NCI-H1092 treated with DMSO at 0.1 percent for 48 hours (cell line): Measurements from ENCODE around the gene GTPBP1.
A peak's percentile ranks its signal among the peaks of the same experiment; 100 is the strongest.

Source experiments
- DNase-seq: peaks from one replicate; lab custom pipeline; 2025; lab: John Stamatoyannopoulos, UW

GTPBP1 gene

DNA sequence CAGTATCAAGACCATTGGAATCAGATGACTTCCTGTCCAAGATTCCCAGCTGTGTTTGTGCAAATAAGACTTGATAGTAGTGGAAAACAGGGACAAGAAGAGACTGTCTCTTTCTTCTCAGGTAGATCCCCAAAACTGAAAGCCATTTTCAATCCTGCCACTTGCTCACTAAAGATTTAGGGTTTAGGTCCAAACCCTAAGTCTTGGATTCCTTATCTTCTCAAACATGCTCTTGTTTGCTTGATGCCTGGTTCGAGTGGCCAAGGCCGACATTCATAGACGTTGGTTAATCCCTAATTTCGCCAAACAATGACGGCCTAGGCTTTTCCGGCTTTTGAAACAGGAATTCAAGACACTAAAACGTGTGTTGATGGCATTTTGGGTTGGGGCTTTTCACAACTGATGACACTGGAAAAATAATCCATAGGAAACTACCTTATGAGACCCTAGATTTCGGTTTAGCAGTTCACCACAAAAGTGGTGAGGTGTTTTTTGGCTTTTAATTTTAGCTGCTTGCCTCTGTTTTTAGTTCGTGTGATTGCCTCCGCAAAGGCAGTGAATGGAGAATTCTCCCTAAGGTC, 1.0 kb upstream of the GTPBP1 start:
- no peak for DNase-seq

DNA sequence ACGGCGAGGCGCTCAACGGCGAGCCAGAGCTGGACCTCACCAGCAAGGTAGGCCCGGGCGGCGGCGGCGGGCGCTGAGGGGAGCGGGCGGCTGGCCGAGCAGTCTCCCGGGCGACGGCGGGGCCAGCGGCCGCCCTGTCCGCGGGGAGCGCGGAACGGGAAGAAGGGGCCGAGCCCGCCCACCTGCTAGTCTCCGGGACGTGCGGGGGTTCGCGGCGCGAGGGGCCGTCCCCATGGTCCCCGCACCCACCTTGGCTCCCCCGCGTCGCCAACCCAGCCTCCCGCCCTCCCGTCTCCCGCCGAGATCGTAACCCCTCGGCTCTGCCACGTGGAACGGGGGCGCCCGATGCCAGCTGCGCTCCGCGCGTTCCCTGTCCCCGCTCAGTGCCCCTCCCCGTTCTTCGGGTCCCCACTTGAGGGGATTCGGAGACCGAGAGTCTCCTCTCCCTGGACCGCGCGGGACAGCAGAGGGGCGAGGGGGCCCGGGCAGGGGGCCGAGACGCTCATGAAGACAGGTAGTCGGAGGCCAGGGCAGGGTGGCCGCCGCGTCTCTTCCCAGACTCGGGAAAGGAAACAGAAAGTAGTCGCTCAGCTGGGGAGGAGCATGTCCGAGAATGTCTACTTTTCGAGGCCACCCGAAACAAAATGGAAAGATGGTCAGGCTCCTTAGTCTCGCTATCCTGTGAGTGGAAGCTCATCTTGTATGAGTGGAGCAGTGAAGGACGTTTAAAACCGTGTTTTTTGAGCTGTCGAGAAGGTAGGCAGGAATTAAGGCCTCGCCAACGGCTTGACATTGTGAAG, 557 bp downstream of the GTPBP1 start:
- peak; percentile 35 for DNase-seq

DNA sequence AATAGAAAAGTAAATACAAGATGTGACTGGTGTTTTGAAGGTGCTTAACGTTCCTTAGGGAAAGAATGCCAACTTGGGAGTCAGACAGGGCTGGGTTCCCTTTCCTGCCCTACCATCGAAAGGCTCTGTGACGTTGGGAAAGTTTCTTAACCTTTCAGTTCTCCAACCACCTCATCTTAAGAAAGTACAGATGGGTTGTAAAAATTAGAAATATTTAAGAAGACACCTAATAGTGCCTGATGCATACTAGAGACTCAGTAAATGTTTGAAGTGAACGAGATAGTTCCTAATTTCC, 1.1 kb downstream of the GTPBP1 start:
- no peak for DNase-seq

DNA sequence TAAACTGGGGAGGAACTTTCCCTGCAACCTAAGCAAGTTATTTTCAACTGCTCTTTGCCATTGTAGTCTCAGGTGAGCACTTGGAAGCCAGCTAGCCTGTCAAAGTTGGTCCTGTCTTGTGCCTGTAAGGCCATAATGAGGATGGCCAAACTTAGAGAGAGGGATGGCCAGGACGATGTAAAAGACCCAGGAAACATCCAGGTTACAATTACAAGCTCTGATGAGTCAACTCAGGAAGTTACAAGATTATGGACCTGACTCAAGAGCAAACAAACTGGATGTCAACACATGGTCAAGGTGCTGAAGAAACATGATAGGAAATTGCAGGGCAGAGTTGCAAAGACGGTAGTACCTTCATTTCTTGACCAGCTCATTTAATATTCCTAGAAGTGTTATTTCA, 1.6 kb downstream of the GTPBP1 start:
- no peak for DNase-seq

DNA sequence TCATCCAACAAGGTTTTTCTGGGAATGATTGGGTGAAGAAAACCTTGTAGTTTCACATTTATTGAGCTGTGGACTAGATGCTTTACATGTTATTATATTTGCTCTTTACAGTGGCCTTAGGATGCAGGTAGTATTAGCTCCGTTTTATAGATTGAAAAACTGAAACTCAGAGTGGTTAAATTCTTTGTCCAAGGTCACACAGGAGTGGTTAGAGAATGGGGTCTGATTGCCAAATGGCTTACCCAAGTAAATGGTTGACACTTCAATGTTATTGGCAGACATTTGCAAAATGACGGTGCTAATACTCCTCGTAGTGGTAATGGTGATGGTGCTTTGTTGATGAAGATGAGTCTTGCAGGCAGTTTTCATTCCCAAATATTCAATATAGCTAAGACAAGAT, 2.2 kb downstream of the GTPBP1 start:
- no peak for DNase-seq

DNA sequence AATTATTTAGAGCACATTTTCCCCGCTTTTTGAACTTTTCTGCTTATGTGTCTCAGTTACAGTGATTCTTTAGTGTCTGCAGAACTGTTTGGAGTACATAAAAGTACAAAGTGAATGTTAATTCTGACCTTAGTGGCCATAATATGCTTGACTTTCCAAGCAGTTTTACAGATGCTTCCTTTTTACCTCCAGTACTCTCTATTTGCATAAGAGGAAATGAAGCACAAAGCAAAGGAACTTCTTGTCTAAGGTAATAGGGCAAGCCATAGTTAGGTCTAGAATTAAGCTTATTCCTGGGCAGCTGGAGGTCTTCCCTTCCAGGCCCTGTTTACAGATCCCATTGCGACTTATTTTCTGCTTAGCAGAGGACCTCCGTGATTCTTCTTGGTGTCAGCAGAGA, 3.6 kb downstream of the GTPBP1 start:
- DNase-seq, result no peak

DNA sequence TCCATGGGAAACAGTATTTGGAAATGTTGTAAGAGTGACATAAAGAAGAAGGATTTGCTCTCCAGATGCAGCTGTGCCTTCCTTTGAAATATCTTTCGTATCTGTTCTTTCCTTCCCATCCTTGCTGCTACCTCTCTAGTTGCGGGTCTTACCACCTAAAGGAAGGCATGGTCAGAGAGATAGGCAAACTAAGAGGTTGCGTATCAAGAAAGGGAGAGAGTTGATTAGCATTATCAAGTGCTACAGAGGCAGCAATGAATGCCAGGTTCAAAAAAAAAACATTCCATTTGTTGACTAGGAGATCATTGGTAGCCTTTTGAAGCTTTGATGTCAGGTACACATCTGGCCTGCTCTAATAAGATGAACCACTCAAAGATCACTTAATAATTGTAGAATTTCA, 4.6 kb downstream of the GTPBP1 start:
- no peak for DNase-seq

DNA sequence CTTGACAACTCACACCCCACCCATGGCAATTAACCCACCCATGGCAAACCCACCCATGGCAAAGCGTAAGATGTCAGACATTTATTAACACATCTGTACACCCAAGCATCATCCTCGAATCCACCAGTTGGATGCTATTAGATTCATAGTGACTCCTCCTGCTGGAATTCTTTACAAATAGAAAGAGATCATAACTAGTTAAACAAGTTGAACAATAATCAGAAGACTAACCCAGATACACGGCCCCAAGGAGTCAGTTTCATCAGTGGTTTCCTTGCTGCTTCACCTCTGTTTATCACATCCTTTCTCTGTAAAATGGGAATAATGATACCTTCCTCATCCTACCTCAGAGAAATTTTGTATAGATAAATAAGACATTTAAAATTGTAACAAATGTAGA, 5.1 kb downstream of the GTPBP1 start:
- DNase-seq, result no peak

DNA sequence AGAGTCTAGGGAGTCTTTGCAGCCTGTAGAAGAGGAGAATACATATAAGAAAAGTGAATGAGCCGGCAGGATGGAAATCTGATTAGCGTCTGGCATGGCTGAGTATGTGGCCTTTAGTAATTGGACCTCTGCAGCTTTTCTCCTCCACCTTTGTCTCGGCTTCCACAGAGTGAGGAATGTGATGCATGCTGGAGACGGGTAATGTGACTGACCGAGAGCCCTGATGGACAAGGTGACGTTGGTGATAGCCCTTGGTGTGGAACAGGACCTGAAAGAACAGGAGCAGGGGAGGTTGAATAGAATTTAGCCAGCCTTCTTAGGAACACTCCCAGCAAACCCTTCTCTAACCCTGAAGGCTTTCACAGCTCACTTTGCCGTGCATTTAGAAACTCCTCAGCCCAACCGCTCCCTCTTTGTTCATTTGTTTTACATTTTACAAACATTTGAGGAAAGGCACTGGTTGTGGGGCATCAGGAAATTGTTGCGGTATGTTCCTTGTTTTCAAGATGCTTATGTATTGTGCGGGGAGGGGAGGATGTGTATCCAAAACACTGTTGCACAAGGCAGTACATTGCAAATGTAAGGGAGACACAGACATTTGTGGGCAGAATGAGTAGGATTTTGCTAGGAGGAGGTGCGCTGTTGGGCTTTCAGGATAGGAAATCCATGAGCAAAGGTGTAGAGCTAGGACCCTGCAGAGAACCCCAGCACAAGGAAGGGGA, 6.9 kb downstream of the GTPBP1 start:
- DNase-seq, result no peak

DNA sequence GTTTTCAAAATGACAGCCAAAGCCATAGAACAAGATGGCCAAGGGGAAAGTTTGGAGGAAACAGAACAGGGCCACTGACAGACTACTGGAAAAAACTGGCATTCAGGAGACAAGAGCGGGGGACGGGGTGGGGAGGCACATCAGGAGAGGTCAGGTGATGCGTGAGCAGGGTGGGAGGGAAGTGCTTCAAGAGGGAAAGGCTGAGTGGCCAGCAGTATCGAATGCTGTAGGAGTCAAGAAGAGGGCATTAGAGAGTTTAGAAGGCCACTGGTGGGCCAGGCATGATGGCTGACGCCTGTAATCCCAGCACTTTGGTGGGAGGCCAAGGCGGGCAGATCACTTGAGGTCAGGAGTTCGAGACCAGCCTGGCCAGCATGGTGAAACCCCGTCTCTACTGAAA, 8.2 kb downstream of the GTPBP1 start:
- DNase-seq, result no peak

DNA sequence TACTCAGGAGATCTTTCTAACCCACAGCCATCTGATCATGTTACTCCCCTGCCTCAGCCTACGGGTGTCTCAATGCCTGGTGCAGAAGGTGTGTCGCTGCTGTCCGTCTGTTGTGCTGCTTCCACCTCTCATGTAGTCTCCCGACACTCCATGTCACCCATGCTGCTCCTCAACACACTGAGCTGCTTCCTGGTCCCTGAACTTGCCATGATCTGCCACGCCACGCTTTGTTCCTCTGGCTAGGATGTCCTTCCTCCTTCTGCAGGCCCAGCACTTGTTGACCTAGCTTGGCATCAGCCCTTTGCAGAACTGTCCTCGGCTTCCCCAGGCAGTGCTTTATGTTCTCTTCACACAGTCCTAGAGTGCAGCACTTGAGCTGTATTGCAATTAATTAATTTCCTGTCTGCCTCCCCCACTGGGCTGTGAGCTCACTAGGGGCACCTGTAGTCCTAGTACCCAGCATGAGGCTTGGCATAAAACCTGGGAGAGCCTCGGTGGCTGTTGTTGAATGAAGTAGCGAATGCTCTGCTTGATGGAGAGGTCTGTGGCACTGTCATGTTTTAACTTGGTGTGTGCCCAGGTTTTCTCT, 9.5 kb downstream of the GTPBP1 start:
- DNase-seq, result no peak

DNA sequence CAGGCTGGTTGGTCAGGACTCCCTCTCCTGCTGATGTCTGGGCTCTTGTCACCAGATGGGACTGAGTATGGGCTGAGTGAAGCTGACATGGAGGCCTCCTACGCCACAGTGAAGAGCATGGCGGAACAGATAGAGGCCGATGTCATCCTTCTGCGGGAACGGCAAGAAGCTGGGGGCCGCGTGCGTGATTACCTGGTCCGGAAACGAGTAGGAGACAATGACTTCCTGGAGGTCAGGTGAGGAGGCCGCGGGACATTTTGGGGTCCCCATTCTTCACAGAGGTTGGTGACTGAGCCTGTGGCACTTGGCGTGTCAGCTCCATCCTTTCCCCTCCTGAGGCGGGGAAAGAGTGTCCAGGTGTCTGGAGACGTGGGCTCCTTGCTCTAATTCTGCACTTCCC, 10.1 kb downstream of the GTPBP1 start:
- no peak for DNase-seq

DNA sequence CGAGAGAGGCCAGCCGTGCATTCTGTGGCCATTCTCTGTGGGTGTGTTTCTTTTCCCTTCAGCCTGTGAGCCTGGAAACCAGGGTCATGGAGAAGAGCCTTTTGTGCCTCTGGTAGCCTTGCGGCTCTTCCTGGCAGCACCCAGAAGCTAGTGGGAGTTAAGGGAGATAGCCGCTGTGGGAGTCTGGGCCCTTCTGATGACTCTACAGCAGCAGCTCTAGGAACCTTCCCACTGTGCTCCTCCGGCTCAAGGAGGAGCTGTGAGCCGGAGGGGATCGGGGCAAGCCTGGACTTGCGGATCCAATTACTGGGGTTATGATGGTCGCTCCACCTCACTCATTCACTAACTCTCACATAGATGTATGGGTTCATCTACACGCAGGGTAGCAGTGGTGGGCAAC, 10.5 kb downstream of the GTPBP1 start:
- DNase-seq, result no peak

DNA sequence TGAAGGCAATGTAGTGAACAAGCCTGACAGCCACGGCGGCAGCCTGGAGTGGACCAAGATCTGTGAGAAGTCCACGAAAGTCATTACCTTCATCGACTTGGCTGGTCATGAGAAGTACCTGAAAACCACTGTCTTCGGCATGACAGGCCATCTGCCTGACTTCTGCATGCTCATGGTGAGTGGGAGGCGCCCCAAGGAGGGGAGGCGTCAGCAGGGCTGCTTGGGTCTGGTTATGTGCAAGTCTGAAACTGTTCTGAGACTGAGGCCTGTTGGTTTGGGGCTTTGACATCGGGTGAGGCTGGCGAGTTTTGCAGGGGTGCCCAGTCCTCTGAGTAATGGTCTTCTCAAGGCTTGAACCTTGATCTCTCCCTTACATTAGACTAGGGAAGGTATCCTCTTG, 11.1 kb downstream of the GTPBP1 start:
- no peak for DNase-seq

DNA sequence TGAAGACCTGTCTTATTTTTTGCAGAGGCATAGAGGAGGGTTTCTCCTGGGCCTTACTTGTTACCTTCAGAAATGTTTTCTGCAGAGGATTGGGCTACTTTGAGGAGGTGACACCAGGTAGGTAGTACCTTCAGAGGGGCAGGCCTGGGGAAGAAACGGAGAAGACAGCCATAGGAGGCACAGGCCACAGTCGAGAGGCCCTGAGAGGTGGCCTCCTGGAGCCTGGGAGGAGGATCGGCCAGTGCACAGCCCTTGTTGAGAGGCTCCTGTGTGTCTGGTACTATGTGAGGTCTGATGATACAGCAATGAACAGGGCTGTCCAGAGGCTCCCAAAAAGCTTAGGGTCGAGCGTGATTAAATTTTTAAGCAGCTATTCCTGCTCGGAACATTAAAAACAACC, 11.5 kb downstream of the GTPBP1 start:
- no peak for DNase-seq

DNA sequence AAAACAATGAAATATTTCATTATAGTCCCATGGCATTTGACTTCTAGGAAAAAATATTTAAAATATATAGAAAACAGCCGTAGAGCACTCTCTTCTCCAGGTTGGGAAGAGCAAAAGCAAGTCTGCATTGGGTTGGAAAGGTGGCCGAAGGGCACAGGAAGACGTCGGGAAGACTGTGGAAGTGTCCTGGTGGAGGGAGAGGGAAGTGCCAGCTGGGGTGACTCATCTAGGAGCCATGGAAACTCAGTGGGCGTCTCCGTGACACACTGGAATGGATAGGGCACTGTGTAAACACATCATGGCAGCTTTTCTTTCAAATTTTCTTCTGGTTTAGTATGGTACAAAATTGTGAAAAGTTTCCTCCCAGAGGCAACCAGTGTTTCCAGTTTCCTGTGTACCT, 12.7 kb downstream of the GTPBP1 start:
- no peak for DNase-seq

DNA sequence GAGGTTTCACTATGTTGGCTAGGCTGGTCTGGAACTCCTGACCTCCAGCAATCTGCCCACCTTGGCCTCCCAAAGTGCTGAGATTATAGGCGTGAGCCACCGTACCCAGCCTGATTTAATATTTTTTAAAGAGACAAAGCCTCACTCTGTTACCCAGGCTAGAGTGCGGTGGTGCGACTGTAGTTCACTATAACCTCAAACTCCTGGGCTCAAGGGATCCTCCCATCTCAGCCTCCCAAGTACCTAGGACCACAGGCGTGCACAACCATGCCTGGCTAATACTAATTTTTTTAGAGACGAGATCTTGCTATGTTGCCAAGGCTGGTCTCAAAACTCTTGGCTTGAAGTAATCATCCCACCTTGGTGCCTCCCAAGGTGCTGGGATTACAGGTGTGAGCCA, 13.5 kb downstream of the GTPBP1 start:
- no peak for DNase-seq

DNA sequence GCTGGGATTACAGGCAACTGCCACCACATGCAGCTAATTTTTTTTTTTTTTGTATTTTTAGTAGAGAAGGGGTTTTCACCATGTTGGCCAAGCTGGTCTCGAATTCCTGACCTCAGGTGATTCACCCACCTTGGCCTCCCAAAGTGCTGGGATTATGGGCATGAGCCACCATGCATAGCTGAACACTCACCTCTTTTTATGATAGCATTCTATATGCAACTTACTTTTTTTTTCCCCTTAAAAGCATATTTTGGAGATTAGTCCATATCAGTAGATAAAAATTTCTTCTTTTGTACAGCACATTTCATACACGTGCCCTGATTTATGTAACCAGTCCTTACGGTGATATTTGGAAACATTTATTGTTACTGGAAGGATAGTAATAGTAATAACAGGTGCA, 14.6 kb downstream of the GTPBP1 start:
- no peak for DNase-seq

DNA sequence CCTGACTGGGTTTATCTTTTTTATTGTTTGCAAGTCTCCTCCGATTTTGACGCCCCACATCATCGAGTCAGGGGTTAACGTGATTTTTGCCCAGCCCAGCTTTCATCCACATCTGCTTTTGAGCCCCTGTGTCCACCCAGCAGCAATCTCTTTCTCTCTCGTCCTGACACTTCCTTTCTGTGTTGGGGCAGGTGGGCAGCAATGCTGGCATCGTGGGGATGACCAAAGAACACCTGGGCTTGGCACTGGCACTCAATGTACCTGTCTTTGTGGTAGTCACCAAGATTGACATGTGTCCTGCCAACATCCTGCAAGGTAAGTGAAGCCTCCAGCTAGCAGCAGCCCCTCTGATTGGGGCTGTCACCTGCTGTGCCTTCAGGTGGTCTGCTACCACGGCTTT, 15.8 kb downstream of the GTPBP1 start:
- no peak for DNase-seq

DNA sequence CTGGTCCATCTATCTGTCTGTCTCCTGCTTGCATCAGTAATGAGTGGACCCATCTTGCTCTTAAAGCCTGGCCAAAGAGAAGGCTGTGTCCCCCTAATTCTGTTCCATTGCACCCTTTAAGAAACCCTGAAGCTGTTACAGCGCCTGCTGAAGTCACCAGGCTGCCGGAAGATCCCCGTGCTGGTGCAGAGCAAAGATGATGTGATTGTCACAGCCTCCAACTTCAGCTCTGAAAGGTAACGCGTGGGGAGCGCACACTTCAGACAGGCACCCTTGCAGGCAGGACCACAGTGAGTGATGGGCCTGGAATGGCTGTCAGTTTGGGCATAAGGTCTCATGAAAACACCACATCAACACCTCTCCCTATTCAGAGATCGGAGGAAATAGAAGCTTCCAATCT, 18.4 kb downstream of the GTPBP1 start:
- DNase-seq, result no peak

DNA sequence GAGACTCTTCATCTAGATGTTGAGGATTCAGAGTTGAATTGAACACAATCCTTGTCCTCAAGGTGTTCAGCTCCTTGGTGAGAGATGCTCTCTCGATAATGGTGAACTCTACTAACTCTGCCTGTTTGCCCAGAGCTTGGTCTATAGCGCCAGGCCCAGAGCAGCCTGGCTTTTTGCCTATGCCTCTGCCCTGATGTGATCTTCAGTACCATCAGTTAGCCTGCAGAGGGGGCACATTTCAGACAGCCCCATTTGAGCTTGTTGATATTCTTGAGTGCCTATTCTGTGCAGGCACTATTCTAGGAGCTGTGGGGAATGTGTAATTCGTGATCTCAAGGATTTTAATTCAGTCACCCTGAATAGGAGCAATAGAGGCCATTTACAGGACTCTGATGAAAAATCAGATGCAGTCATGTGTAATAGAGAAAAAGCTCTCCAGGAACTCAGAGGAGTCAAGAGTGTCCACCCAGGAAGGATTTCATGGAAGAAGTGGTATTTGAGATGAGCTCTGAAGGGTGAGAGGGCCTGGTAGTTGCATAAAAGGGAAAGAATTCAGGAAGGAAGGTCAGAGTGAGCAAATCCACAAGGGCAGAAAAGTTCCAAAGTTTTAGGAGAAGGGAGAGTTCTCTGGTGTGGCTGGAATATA, 19.3 kb downstream of the GTPBP1 start:
- no peak for DNase-seq

DNA sequence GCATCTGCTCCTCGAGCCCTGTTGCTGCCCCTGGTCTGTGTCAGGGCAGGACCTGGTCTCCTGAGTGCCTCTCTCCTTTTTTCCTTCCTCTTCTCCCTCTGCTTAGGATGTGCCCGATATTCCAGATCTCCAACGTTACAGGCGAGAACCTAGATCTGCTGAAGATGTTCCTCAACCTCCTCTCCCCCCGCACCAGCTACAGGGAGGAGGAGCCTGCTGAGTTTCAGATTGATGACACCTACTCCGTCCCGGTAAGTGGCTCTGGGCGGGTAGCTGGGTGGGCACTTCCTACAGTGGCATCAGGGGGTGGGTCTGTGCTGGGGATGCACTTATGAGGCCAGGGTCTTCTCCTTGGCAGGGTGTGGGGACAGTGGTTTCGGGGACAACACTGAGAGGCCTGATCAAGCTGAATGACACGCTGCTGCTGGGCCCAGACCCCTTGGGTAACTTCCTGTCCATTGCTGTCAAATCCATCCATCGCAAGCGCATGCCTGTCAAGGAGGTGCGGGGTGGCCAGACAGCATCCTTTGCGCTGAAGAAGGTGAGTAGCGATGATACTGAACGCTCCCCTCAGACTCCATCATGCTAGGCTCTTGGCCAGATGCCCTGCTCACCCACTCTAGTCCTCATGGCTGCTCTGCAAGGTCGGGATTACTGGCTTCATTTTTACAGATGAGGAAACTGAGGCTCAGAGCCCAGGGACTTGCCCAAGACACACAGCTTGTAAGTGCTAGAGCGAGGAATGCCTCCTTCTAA, 20.3 kb downstream of the GTPBP1 start:
- no peak for DNase-seq
